GM12878 (cell line): ENCODE measurements around the gene MAP1A. TPM values are rescaled to one million over a fixed set of nuclear protein-coding genes. Genes with fewer than 3 reads are reported as not detected.

Experiments
- ATAC-seq: fragments of 200-7000 bp; cut with Tn5 transposase; 3 replicates; pipeline ENCODE4 v1.9.1; 2020; ENCODE audit warnings: mild to moderate bottlenecking, moderate library complexity
- BruUV-seq: library from RNA; stranded (reverse); fragments of 400-500 nt; replicated peaks from 2 replicates; lab custom pipeline; 2021; lab: Mats Ljungman, UMichigan
- CTCF ChIA-PET: fragments of 300-600 bp; sonication (Branson Sonifier 250); formaldehyde crosslinking; extraction: SDS; loops from one replicate; lab custom pipeline; 2021; ENCODE audit warnings: inconsistent platforms; lab: Yijun Ruan, JAX
- POLR2A ChIA-PET: fragments of 350-600 bp; formaldehyde crosslinking; extraction: SDS; loops from one replicate; lab custom pipeline; 2021; ENCODE audit warnings: inconsistent platforms; lab: Charles Lee
- RAD21 ChIA-PET: fragments of 300-600 bp; sonication (Branson Sonifier 250); formaldehyde crosslinking; loops from one replicate; lab custom pipeline; 2023; ENCODE audit warnings: antibody characterized with exemption; ENCODE audit not compliant: unreplicated experiment; lab: Charles Lee
- SMC1A ChIA-PET: fragments of 300-600 bp; sonication (Branson Sonifier 250); formaldehyde crosslinking; loops from one replicate; lab custom pipeline; 2023; ENCODE audit not compliant: unreplicated experiment, uncharacterized antibody; lab: Charles Lee
- DNase-seq: peaks from one replicate; pipeline ENCODE4 v3.0.0-alpha.2; 2011; ENCODE audit warnings: low read depth, low spot score
- FAIRE-seq: peaks from 3 replicates; lab custom pipeline; 2011; peaks lifted over from hg19 to GRCh38; lab: Jason Lieb, UNC
- H2AFZ ChIP-seq: 2 replicates; pipeline ENCODE4 v1.6.0; 2011; ENCODE audit warnings: low read depth, low read length, control low read depth; ENCODE audit not compliant: control insufficient read depth
- H3K27ac ChIP-seq: 2 replicates; pipeline ENCODE4 v1.5.1; 2011; ENCODE audit warnings: control low read depth; ENCODE audit not compliant: control insufficient read depth, insufficient read depth
- H3K27me3 ChIP-seq, 2 experiments: replicated peaks in 1 of 2; 2 replicates each; pipeline versions ENCODE4 v1.6.0 to v1.6.1; 2011; ENCODE audit warnings: low read length in 1 of 2; ENCODE audit not compliant: control insufficient read depth in 2 of 2, insufficient read depth in 2 of 2
- H3K36me3 ChIP-seq, 2 experiments: 2 replicates each; pipeline ENCODE4 v1.5.1; 2011; ENCODE audit warnings: low read length in 1 of 2; ENCODE audit not compliant: control insufficient read depth in 2 of 2, insufficient read depth in 2 of 2
- H3K4me1 ChIP-seq: 2 replicates; pipeline ENCODE4 v1.6.1; 2011; ENCODE audit warnings: mild to moderate bottlenecking, low read length, moderate library complexity, mixed read lengths; ENCODE audit not compliant: control insufficient read depth, insufficient read depth
- H3K4me2 ChIP-seq: 2 replicates; pipeline ENCODE4 v1.6.0; 2011; ENCODE audit warnings: control low read depth; ENCODE audit not compliant: control insufficient read depth, insufficient read depth
- H3K4me3 ChIP-seq: fragments of 200-600 bp; sonication (generic); 2 replicates; pipeline ENCODE4 v1.5.1; 2016
- H3K79me2 ChIP-seq: 2 replicates; pipeline ENCODE4 v1.6.0; 2011; ENCODE audit warnings: low read length; ENCODE audit not compliant: control insufficient read depth, insufficient read depth
- H3K9ac ChIP-seq: 2 replicates; pipeline ENCODE4 v1.8.0; 2011; ENCODE audit warnings: low read length, control low read depth, mixed read lengths; ENCODE audit not compliant: control insufficient read depth, insufficient read depth
- H3K9me3 ChIP-seq: replicated peaks from 3 replicates; pipeline ENCODE4 v1.5.1; 2011; ENCODE audit warnings: mild to moderate bottlenecking, low read length; ENCODE audit not compliant: control insufficient read depth, insufficient read depth
- H4K20me1 ChIP-seq: 2 replicates; pipeline ENCODE4 v1.6.0; 2011; ENCODE audit not compliant: control insufficient read depth, insufficient read depth
- ATF7 ChIP-seq: fragments of 450-650 bp; IDR thresholded peaks from 2 replicates; pipeline ENCODE4 v1.6.1; 2016; ENCODE audit warnings: low read depth, mild to moderate bottlenecking
- CUX1 ChIP-seq: IDR thresholded peaks from 2 replicates; pipeline ENCODE4 v1.6.1; 2012; ENCODE audit warnings: improper control_type of control experiment, low read depth, low read length; ENCODE audit not compliant: insufficient replicate concordance
- DPF2 ChIP-seq: fragments of 450-650 bp; IDR thresholded peaks from 2 replicates; pipeline ENCODE4 v1.6.1; 2017; ENCODE audit warnings: mild to moderate bottlenecking
- E4F1 ChIP-seq: fragments of 450-650 bp; IDR thresholded peaks from 2 replicates; pipeline ENCODE4 v1.6.1; 2018; ENCODE audit warnings: borderline replicate concordance, mild to moderate bottlenecking; ENCODE audit not compliant: partially characterized antibody
- ESRRA ChIP-seq: IDR thresholded peaks from 2 replicates; pipeline ENCODE4 v1.6.1; 2012; ENCODE audit warnings: mild to moderate bottlenecking, low read length, improper control_type of control experiment
- HDGF ChIP-seq: fragments of 450-650 bp; IDR thresholded peaks from 2 replicates; pipeline ENCODE4 v1.6.1; 2016; ENCODE audit warnings: antibody characterized with exemption
- MEF2B ChIP-seq: fragments of 450-650 bp; IDR thresholded peaks from 2 replicates; pipeline ENCODE4 v1.6.1; 2018; ENCODE audit warnings: mild to moderate bottlenecking, moderate library complexity; ENCODE audit not compliant: partially characterized antibody, poor library complexity, severe bottlenecking
- POLR2A ChIP-seq: IDR thresholded peaks from 2 replicates; pipeline ENCODE4 v1.6.1; 2011; ENCODE audit warnings: low read depth, mild to moderate bottlenecking, low read length
- TAF1 ChIP-seq: IDR thresholded peaks from 2 replicates; pipeline ENCODE4 v1.6.1; 2011; ENCODE audit warnings: mild to moderate bottlenecking, low read depth, low read length, borderline replicate concordance
- TBL1XR1 ChIP-seq: IDR thresholded peaks from 2 replicates; pipeline ENCODE4 v1.6.1; 2012; ENCODE audit warnings: low read depth, low read length, improper control_type of control experiment
- YY1 ChIP-seq: IDR thresholded peaks from 2 replicates; pipeline ENCODE4 v1.6.1; 2011; ENCODE audit warnings: low read depth, mild to moderate bottlenecking, low read length
- WGBS: methylation state at CpG from one replicate; pipeline ENCODE4 v1.1.6; 2016; ENCODE audit warnings: low lambda C conversion rate; ENCODE audit not compliant: insufficient replicate concordance, insufficient coverage; ENCODE audit errors: missing lambda C conversion rate; 5-methylcytosine and 5-hydroxymethylcytosine counted together
- in situ Hi-C: fragments of 300-500 bp; cut with MboI; formaldehyde crosslinking; loops from 9 replicates; pipeline ENCODE4 v1.14.3; 2018; ENCODE audit warnings: mixed read lengths
- intact Hi-C: fragments of 100-400 bp; cut with micrococcal nuclease; formaldehyde crosslinking; loops from one replicate; pipeline ENCODE4 v1.14.2; 2022; ENCODE audit not compliant: unreplicated experiment
- polyA plus RNA-seq, 11 experiments: library from polyadenylated mRNA; depleted of rRNA in 4 of 11; unstranded in 6 of 11; stranded (reverse) in 5 of 11; fragments of >200 nt; fragmentation: Nextera tagmentation in 4 of 11; fragmentation: Illumina TruSeq in 1 of 11; extraction: Ambion mirVana in 4 of 11; extraction: Trizol in 1 of 11; gene quantifications; 1 replicate in 1 of 11; 2 replicates in 10 of 11; pipeline versions ENCODE4 v1.2.1 to v1.2.3, GENCODE V29; 2011 to 2016; ENCODE audit warnings: inconsistent platforms in 2 of 11, missing spikeins in 2 of 11, low read depth in 1 of 11
- total RNA-seq, 4 experiments: library from RNA; depleted of rRNA in 3 of 4; stranded (reverse); fragments of >200 nt in 3 of 4; fragmentation: Illumina TruSeq in 1 of 4; extraction: Trizol in 1 of 4; gene quantifications; 2 replicates each; pipeline versions ENCODE4 v1.2.1 to v1.2.3, GENCODE V29; 2013 to 2021

MAP1A gene
- total and polyA plus RNA-seq, 10 of the 15 experiments (the other 5 are each of a cell fraction or from before 2014, with no cell fraction given): under 0.01 to 0.10 (median 0.05) TPM

GRCh38 chr15:43488790-43489189 lies 28.6 kb upstream of the MAP1A start:
- Histone ChIP-seq H3K4me3 (no peak overlapping the region), H4K20me1 (no peaks in the 10 kb centered on the region), H2AFZ (no peak overlapping the region), H3K4me2 (no peak overlapping the region), H3K79me2 (peaks cover 6% of the 10 kb centered on the region), H3K36me3 (peaks cover 0 to 3% of the 10 kb centered on the region in 2 experiments; a peak in 2 of 4 replicates), H3K4me1 (peaks cover 3% of the 10 kb centered on the region; the same call in 1 of the 2 replicates), H3K9me3 (no peaks in the 10 kb centered on the region), H3K27ac (no peak overlapping the region), H3K27me3 (no peaks in the 10 kb centered on the region), H3K9ac (no peak overlapping the region)
- intact Hi-C loops (no loop called here), in situ Hi-C loops (no loop called here)
- ChIA-PET POLR2A (interaction anchor here (0.8 kb wide), 1 partner anchor 22 kb away, joined by 3 read pairs; no protein-coding TSS in a partner anchor), CTCF (interaction anchor here (9.9 kb wide), 1 partner anchor 25 kb away, joined by 88 read pairs; the partner anchor contains the start of gene MAP1A), SMC1A (interaction anchor here (1.0 to 2.2 kb wide), 2 partner anchors 12 to 19 kb away, joined by 3 to 5 read pairs; no protein-coding TSS in a partner anchor), RAD21 (interaction anchor here (1.0 to 1.3 kb wide), 2 partner anchors 24 to 26 kb away, joined by 4 to 5 read pairs; no protein-coding TSS in a partner anchor)
- FAIRE-seq: no peak
- BruUV-seq: no TSS peak
- TF ChIP-seq E4F1 (no peak), DPF2 (no peak), TBL1XR1 (no peak), TAF1 (no peak), MEF2B (no peak), CUX1 (no peak), ATF7 (no peak), YY1 (no peak), POLR2A (no peak), ESRRA (no peak), HDGF (no peak)
- 97% methylated on average over 3 of the region's 3 CpGs for WGBS
- DNase-seq: no peak
- ATAC-seq: no peak
